Suprapubic skin (tissue), 4 donors: ENCODE results near the gene LRRC8B.

Experiments
- CTCF ChIP-seq, 2 donors: fragments of 200-600 bp in 1 of 2; fragments of 450-650 bp in 1 of 2; sonication (generic) in 1 of 2; IDR thresholded peaks; one replicate each; pipeline ENCODE4 v1.5.1; 2016 to 2019; ENCODE audit warnings: antibody characterized with exemption in 2 of 2, mild to moderate bottlenecking in 1 of 2, moderate library complexity in 1 of 2
- EP300 ChIP-seq: sonication (generic); formaldehyde crosslinking; IDR thresholded peaks from one replicate; pipeline ENCODE4 v1.6.1; 2017; ENCODE audit warnings: antibody characterized with exemption
- POLR2A ChIP-seq, 2 donors: fragments of 450-650 bp; IDR thresholded peaks; one replicate each; pipeline ENCODE4 v1.6.1; 2017; ENCODE audit warnings: antibody characterized with exemption in 2 of 2, mild to moderate bottlenecking in 2 of 2, moderate library complexity in 2 of 2
- POLR2AphosphoS5 ChIP-seq, 3 donors: sonication (generic); formaldehyde crosslinking; IDR thresholded peaks; one replicate each; pipeline ENCODE4 v1.6.1; 2017; ENCODE audit warnings: antibody characterized with exemption in 3 of 3

- TF ChIP-seq CTCF (IDR thresholded peaks at IDR 0.05) (no peak), POLR2A (IDR thresholded peaks at IDR 0.05) (no peak), POLR2AphosphoS5 (IDR thresholded peaks at IDR 0.05) (no peak), EP300 (no peak)
Observed at GRCh38 chr1:89535537-89535936, 10.9 kb downstream of the LRRC8B start.
